NCI-H748 treated with DMSO at 0.1 percent for 48 hours (cell line): ENCODE results near the gene TANC1.

Experiments
- DNase-seq: peaks from one replicate; lab custom pipeline; 2025; lab: John Stamatoyannopoulos, UW

Gene TANC1

DNA sequence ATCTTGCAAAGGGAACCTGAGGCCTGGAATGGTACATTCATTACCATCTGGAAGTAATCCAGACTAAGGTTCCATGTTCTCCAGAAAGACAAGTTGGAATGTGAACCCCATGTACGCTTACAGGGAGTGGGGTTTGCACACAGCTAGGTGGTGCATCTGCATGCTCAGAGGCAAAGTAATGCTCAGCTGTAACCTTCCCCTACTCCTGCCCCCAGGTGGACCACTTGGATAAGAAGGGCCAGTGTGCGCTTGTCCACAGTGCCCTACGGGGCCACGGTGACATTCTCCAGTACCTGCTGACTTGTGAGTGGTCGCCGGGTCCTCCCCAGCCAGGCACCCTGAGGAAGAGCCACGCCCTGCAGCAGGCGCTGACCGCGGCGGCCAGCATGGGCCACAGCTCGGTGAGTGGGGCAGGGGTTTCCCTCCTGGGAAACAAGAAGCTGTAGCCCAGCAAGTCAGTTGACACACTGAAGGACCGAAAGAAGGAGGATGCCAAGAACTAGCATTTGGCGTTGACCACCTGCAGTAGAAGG lies 228.0 kb downstream of the TANC1 start:
- no peak for DNase-seq

DNA sequence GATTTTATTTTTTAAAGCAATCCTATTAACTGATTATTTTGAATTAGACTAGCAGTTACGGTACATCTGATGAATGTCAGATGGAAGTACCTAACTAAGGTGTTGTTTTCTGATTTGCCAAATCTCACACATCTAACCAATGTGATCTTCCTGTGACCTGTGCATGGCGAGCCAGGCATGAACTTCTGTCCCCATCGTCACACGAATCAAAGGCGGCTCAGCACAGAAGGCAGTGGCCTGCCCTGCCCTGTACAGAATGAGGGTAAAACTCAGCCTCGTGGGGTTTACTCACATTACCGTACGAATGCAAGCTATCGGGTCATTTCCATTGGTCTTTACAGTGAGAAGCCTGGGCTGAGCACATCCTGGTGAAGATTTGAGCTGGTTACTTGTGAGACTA lies 230.8 kb downstream of the TANC1 start:
- no peak for DNase-seq

DNA sequence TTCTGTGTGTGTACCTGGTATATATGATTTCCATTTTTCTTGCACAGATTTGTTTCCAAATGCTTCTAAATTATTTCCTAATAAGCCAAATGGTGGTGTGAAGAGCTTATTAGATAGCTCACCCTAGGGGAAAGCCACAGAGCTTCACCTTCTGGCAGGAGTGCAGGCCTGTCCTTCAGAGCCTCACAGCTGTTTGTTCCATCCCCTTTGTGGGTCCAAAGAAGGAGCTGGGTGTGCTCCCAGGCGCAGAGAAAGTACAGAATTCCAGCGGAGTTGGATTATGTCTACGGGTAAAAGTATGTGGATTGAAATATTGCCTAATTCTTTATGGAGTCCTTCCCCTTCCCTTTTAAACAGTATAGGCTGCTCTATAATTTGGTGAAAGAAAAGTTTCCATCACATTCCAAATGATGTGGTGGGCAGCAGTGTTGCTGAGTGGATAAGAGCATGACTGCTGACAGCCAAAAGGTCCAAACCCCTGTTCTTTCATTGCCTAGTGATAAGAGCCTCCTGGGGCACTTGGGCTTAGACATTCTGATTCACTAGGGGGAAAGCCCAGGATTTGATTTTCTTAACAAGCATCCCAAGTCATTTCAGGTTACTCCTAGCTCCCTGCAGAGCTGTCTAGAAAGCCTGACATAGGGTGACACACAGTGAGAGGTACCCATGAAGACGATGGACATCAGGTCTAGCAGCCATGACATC lies 231.5 kb downstream of the TANC1 start:
- DNase-seq, result no peak

DNA sequence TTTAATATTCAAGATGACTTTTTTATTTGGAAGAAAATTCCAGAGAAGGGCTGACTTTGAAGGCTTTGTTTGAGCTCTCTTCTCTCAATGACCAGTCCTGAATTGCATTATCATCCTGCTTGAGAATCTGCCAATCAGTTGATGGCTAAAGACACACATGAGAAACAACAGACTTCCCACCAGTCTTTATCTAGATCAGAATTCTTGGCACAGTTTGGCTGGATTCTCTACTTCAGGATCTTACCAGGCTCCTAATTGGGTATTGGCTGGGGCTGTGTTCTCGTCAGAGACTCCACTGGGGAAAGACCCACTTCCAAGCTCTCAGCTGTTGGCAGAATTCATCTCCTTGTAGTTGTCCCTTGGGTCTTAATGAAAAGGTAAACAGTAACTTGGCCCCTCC lies 232.1 kb downstream of the TANC1 start:
- DNase-seq, result no peak

DNA sequence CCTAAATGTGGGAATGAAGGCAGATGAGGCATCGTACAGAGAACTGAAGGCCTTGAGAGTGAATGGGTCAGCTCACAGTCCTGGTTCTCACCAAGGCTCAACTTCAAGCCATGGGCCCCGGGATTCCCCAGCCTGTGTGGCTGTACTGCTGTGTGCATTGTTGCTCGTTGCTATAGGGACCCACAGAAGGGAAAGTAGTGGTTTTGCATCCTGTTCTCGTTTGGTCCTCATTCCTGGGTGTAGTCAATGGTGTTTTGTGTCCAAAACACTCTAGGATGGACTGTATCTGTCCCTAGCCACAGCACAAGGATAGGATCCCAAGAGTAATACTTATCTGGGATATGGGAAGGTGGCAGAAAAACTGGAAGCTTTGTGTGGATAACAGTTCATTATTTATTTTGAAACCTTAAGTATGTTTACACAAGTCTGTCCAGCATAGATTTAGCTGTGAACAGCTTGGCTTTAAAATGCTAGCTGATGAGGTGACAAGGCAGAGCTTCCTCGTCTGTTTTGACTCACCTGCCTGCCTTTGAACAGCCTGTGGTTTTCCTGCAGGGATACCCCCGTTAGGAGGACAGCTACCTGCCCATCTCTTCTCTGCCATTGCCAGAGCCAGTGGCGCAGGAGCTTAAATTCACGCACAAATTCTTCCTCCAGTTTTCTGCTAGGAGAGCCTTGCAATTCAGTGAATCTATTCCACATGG lies 233.1 kb downstream of the TANC1 start:
- DNase-seq, result no peak

DNA sequence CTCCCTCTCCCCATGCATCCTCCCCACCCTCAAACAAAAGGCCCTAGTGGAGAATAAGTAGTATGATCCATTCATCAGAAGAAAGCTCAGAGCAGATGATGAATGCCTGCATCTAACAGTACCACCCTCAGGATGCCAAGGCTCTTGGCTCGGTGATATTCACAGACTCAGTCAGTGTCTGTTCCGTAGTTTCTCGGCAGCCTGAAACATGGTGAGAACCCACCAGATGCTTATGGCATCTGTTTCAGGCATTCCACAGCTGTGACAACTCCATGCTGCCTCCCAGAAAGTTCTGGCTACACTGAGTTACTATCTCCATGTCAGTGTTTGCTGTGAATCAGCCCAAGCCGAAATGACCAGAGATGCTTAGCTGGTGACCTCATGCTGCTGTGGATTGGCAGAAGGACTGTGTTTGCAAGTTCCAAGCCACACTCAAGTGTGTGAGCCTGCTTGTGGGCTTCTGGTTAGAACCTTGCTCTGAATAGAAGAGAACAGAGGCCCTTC lies 234.2 kb downstream of the TANC1 start:
- no peak for DNase-seq

DNA sequence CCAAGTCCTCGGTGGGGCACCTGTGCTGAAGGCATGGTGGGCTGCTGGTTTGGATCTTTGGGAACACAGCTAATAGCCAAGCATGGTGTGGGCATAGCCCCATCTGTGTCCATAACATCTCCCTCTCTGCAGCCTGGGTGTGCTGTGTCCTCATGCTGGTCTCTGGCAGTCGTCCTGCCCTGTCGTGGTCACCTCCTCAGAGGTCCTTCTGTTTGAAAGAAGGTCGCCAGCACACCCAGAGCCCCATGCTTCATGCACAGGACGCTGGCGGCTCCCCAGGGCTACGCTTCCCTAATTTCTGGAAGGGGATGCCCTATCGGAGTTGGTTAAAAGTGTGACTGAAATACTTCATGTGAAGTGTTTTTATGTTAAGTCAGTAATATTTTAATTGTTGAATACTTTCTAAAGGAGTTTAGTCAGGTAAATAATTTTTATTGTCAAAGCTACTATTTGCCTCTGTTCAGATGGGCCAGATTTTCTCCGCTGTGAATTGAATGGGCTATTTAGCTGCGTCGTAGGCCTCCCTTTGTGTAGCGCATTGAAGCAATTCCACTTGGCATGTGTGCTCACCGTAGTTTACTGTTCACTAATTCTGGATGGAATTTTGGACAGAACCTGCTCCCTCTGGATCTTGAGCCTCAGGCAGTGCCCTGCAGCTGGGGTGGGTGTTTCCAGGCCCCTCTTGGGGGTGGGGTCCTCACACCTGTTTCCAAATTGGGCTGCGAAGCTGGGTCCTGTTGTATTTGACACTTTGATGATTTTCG lies 236.1 kb downstream of the TANC1 start:
- DNase-seq, result no peak

DNA sequence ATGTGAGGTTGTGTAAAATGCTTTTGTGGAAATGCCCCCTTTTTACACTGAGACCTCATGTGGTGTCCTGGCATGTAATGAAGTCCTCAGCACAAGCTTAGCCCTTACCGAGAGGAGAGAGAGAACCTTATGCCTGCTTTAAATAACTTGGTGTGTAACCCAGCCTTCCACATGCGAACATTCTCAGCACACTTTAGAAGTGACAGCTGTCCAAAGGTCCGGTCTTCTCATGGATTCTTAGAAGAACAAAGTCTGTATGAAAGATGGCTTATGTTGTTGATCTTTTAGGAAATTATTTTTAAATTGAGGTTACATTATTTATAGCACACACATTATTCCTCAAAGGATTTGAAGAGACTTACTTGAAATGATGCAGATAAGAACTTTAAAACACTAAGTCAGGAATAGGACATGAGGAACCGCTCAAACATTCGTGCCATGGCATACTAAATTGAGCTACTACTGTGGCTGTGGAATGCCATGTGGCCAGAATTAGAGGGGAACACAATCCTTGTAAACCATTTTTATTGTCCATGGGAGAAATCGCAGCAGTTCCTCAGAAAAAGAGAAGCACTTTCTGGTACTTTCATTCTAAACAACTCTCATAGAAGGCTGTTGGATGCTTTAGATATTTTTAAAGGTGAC lies 238.4 kb downstream of the TANC1 start:
- no peak for DNase-seq

DNA sequence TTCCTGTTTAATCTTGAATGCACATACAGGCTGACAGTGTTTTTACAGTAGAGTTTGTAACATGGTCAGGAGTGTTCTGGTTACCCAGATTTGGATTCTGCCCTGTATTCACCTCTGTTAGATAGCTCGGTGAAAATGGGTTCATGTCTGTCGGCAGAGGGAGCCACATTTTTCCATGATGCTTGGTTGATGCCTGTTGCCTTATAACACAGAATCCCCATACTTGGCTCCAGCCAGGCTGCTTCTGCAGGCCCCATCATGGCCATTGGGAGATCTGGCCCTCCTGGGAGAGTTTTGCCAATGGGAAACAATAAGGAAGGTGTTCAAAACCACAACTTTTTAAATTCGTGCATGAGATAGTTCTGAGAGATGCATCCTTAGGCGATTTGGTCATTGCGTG lies 240.0 kb downstream of the TANC1 start:
- DNase-seq, result no peak

DNA sequence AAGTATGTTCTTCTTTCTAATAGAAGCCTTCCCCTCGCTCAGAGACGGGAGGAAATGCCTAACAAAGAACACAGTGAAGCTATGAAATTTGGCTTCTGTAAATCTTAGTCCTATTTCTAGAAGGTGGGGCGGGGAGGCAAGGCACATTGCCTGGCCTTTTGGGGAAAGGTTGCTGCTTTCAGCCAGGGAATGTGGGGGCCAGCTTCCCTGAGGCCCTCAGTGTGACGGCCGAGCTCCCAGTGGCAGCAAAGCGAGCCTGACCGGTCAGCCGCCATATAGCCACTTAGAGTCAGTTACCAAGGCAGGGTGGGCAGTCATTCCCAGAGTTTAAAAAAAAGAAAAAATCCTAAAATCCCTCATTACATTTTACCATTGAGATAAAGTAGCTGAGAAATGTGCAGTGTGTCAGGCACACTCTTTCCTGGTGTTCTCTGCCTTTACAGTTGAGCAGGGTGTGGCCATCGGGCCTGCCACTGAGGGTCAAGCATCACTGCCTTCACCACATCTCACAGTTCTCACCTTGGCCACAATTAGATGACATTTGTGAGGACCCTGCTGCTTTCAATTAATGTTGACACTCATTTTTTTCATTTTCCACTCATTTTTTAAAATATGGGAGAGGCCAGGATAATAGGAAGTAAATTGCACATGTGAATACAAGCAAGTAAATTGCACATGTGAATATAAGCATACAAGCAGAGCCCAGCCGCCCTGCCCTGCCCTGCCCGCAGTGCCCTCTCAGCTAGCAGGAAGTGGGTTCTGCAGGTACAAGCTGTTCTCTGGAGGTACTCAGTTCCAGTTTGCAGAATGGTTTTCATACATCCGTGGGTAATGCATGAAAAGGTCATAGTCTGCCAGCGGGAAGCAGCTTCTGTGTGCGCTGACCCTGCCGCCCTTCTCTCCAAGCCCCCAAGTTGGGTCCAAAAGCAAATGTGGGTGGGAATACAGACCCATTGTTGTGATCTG lies 241.2 kb downstream of the TANC1 start:
- no peak for DNase-seq

DNA sequence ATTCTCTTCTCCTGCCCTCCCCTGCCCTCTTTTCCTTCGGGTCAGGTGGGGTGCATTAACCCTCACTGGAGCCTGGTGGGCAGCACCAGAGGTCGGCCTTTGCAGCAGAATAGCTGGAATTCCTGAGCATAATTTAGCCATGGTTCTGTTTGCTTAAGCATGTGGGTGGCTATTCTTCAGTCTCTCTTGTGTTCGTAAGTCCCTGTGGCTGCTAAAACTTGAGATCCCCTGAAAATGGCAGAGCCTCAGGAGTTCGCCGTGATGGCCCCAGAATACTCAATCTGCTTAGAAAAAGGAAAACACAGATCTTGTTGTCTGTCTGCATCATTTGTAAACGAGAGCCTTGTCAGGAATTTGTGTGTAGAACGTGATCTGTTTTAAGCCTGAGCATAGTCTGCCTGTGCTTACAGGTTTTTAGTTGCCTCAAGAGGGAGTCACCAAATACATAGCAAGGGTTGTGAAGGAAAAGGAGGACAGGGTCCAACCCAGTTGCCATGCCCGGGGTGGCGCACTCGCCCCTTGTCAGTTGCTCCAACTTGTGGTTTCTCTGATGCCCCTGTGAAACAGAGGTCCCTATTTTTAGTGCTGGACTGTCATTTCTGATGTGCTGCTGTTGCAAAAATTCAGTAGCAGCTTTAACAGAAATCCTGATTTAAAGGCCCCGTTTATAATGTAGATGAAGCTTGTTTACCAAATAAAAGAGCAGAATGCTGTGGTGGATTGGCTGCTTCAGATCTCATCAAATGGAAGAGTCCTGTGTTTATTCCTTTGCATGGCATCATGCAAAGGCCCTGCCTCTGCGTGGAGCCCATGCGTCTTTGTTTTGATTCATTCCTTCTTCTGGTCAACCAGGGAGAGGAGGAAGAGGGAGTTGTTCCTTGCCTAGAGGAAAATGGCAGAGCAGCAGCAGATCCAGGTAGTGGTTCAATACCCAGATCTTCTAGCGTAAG lies 243.3 kb downstream of the TANC1 start:
- DNase-seq, result no peak

DNA sequence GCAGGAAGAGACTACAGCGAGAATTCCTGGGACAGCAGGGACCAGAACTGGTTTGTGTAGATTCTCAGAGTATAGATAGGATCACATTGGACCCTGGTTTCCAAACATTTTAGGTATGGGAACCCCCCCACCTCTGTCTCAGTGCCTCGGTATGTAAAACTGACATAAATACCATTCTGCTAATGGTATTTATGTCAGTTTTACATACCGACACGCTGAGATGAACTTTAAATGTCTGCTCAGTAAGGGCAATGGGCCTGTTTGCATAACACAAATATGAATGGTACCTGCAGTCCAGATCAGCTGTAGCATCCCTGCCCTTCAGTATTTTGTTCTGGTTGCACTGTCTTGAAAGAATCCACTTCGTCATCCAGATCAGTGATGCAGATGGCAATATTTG lies 244.9 kb downstream of the TANC1 start:
- DNase-seq, result no peak

DNA sequence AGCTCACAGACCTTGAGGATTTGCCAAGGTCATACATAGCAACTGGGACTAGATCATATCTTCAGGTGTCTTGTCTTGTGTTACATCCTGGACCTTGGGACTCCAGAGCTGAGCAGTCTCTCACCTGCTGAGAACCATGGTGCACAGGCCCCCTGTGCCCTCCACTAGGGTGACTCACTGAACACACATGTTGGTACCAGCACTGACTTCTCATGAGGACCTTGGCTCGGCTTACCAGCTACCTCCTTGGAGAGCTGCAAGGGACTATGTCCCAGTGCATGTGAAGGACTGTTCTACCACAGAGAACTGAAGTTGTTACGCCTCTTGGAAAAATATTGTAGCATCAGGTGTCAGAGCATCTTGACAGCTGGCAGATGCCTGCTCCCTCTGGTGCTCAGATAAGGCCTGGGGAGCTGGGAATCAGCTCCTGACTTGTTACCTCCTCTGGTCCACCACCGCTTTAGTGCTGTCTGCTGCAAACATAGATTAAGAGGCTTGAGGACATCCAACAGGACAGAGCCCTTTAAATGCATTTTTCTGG lies 246.0 kb downstream of the TANC1 start:
- no peak for DNase-seq

DNA sequence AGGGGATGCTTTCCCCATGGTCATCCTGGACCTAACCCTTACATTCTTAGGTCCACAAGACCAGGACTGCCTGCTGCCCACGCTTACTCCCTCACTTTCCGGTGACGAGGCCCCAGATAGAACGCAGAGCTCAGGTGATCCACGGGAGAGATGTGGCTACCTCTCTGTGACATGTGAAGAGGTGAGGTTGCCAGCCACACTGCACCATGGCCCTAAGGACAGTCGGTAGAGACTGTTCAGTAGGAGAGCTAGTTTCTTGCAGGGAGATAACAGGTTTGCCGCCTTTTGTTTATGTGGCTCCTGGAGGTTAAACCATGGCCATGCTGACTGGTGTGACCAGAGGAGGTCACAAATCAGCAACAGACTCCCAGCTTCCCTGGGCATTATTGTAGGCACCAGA lies 246.7 kb downstream of the TANC1 start:
- no peak for DNase-seq

DNA sequence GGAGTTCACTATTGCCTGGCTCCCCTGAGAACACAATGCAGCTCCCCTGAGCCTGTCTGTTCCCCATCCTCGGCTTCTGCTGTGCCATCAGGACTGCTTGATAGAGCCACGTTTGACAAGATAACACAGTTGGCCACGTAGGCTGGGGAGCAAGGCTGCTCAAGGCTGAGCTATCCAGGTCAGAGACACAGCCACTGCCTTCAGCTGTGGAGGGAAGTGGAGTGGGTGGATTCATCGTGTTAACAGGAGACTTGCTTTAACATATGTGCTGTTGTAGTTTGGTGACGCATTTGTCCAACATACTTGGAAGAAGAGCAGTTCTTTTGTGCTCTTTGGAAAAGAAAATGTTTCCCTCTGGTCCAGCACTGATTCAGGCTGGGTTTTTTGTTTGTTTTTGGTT lies 249.2 kb downstream of the TANC1 start:
- DNase-seq, result no peak

DNA sequence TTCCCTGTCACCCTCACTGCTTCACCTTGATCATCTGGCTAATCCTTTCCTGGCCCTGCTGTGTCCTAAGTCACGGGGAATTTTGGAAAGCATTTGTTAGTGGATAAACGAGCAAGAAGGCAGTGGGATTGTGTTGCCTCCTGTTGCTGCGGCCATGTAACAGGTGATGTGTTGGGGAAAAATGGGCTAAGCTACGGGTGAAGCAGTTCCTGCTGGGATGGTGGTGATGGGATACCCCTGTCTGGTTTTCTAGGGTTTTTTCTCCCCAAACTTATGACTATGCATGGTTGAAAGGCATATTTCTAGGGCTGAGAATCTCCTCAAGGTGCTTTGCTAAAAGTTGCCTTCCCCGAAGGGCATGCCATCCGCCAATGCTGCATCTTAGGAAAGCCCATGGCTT lies 249.9 kb downstream of the TANC1 start:
- DNase-seq, result no peak

DNA sequence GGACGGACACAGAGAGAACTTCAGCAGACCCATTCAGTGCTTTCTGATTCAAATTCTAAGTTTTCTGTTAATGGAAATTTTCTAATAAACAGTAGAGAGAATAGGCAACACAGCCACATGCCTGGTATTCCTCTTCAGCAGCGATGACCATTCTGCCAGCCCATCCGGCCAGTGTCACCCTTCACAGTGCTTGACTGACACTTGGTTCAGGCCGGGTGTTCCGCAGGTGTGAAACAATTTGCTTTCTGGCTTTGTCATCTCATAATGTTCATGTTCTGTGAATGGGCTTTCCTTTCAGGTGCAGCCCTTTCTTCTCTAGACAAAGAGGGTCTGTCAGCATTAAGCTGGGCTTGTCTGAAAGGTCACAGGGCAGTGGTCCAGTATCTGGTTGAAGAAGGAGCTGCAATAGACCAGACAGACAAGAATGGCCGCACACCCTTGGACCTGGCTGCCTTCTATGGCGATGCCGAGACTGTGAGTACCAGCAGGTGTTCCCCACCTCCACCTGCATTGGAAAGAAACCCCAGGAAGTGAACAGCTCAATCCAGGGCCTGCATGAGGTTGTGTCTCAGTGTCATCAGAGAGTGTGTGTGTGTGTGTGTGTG lies 251.1 kb downstream of the TANC1 start:
- DNase-seq, result no peak

DNA sequence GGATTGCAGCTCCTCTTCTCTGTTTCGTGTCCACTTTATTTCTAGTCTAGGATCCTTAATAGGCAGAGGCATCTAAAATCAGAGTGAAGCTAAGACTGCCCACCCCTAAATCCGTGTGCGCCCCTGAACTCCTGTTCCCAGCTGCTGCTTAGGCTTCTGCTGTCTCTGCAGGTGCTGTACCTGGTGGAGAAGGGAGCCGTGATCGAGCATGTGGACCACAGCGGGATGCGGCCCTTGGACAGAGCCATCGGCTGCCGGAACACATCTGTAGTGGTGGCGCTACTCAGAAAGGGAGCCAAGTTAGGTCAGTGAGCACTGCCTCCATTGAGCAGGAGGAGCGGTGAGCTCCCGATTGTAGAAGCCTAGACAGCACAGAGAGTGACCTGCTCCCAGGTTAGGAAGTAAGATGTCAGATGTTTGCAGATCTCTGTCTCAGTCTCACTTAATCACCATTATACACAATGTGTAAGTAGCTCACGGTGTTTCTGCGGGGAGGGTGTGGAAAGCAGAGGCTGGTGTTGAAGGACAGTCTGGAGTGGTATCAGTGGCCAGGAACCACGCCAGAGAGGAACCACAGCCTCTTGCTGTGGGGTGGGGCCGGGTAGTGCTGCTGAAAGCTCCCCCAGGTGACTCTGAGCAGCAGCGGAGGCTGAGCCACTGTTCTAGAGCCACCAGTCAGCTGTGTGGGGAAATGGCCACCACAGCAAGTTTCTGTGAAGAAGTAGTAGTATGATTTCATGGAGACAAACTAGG lies 255.8 kb downstream of the TANC1 start:
- DNase-seq, result no peak
